ENCODE measurements around the gene MACC1. TPM values are rescaled to one million over a fixed set of nuclear protein-coding genes. Genes with fewer than 3 reads are reported as not detected.

The MACC1 gene
- total and polyA plus RNA-seq, 5 donors from 2014 or later = 0.12 to 1.0 (median 0.21) TPM; not detected in 2

DNA sequence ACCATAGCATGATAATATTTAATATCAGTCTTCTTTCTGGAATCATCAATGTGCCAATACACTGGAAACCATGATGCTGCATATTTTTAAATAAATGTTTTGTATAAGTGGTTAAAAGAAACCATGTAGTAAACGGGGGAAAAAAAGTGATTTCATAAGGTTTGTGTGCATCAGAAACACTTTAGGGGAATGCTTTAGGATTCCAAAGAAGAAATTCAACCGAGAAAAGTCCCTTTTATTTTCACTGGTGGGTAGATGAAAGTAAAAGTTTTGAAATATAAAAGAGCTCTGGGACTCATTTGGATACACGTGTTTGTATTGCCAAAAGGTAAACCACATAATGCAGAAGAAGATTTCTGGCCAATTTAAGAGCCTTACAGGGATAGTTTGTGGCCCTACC is 11.9 kb upstream of the MACC1 start:
- Mint-ChIP-seq H3K27me3 (peaks cover 4% of the 10 kb centered on the region), H3K9me3 (peaks cover 0 to 5% (median under 1%) of the 10 kb centered on the region in 7 donors), H3K36me3 (no peaks in the 10 kb centered on the region), H3K27ac (no peak overlapping the region), H3K4me3 (no peak overlapping the region), H3K4me1 (peaks cover 0 to 3% (median 0%) of the 10 kb centered on the region in 4 donors)
- no peak overlapping the region for H3K4me3 ChIP-seq (ENCODE audit: low read depth, low read length)
- no peak overlapping the region for H3K27ac ChIP-seq (ENCODE audit: insufficient read depth, low read length, poor library complexity, severe bottlenecking)
- no peaks in the 10 kb centered on the region for H3K36me3 ChIP-seq (ENCODE audit: control insufficient read depth, insufficient read depth, low read length)
- H3K9me3 ChIP-seq (ENCODE audit: control insufficient read depth in 2 of 2, low read length in 2 of 2) = no peaks in the 10 kb centered on the region
- no peak for ATAC-seq (ENCODE audit: low read depth in 2 of 2)
- no peaks in the 10 kb centered on the region for H3K4me1 ChIP-seq (ENCODE audit: control insufficient read depth, insufficient read depth, low read length, poor library complexity, severe bottlenecking)
- no peaks in the 10 kb centered on the region for H3K27me3 ChIP-seq (ENCODE audit: control insufficient read depth, insufficient read depth, low read length)
- DNase-seq = no peak

DNA sequence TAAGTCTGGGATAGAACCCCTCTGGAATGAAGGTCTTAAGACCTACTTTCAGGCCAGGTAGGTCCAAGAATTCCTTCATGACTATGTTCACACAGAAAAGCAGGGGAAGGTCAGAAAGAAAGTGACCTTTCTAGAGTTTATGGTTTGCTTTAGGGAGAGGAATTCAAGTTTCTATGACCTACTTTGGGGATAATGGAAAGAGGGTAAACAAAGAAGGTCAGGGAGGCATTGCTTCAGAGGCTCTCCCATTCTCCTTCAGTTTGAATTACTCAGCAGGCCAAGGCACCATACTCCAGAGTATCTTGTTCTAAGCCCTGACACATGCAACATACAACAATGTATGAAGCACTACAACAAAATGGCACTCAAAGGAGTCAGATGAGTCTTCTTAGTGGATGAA is 11.5 kb upstream of the MACC1 start:
- ATAC-seq (ENCODE audit: low read depth in 2 of 2) (no peak), DNase-seq (no peak)
- H3K4me1 ChIP-seq (ENCODE audit: control insufficient read depth, insufficient read depth, low read length, poor library complexity, severe bottlenecking) = no peaks in the 10 kb centered on the region
- Mint-ChIP-seq H3K4me3 (no peak overlapping the region), H3K27ac (no peak overlapping the region), H3K36me3 (no peaks in the 10 kb centered on the region), H3K27me3 (peaks cover 4% of the 10 kb centered on the region), H3K9me3 (peaks cover 0 to 5% (median 2%) of the 10 kb centered on the region in 7 donors), H3K4me1 (peaks cover 0 to 3% (median 0%) of the 10 kb centered on the region in 4 donors)
- no peak overlapping the region for H3K27ac ChIP-seq (ENCODE audit: insufficient read depth, low read length, poor library complexity, severe bottlenecking)
- H3K4me3 ChIP-seq (ENCODE audit: low read depth, low read length) = no peak overlapping the region
- H3K27me3 ChIP-seq (ENCODE audit: control insufficient read depth, insufficient read depth, low read length) = no peaks in the 10 kb centered on the region
- H3K36me3 ChIP-seq (ENCODE audit: control insufficient read depth, insufficient read depth, low read length) = no peaks in the 10 kb centered on the region
- H3K9me3 ChIP-seq (ENCODE audit: control insufficient read depth in 2 of 2, low read length in 2 of 2) = no peaks in the 10 kb centered on the region

DNA sequence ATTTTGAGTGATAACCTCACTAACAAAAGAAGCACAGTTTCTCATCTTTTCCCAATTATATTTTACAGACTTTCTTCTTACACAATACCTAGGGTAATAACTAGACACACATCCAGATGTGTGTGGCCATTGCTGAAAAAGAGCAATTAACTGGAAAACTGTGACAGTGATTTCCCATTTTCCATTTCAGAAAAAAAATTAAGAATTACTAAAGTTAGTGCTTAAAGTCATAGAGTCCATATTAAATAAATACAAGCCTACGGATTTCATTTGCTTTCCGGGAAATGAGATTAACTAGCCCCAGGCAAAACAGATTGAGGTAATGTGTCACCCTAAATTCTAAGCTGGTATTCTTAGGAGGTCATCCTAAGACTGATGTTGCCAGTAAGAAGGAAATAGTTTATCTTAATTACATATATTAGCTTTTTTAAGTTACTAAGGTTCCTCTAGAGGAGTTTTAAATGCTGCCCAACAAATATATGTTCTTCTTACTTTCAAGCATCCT is 10.2 kb upstream of the MACC1 start:
- Mint-ChIP-seq H3K4me3 (no peak overlapping the region), H3K9me3 (peaks cover 0 to 5% (median 3%) of the 10 kb centered on the region in 7 donors)
- H3K9me3 ChIP-seq (ENCODE audit: control insufficient read depth in 2 of 2, low read length in 2 of 2) = no peaks in the 10 kb centered on the region

DNA sequence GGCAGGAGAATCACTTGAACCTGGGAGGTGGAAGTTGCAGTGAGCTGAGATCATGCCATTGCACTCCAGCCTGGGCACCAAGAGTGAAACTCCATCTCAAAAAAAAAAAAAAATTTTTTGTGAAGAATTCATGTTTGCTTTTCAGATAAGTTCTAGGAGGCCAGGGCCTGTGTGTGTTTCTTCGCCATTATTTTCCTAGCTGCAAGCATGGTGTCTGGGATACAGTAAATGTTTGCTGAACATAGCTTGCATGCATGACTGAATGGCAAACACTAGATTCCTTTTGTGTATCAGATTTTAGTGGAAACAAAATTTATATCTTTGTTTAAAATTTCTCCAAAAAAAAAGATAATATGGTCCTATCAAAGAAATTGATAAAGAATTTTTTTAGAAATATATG is 9.7 kb upstream of the MACC1 start:
- no peaks in the 10 kb centered on the region for H3K4me1 Mint-ChIP-seq
- DNase-seq (no peak), ATAC-seq (ENCODE audit: low read depth in 2 of 2) (no peak)
- Histone ChIP-seq H3K27ac (ENCODE audit: insufficient read depth, low read length, poor library complexity, severe bottlenecking) (no peak overlapping the region), H3K36me3 (ENCODE audit: control insufficient read depth, insufficient read depth, low read length) (no peaks in the 10 kb centered on the region), H3K4me1 (ENCODE audit: control insufficient read depth, insufficient read depth, low read length, poor library complexity, severe bottlenecking) (no peaks in the 10 kb centered on the region), H3K9me3 (ENCODE audit: control insufficient read depth in 2 of 2, low read length in 2 of 2) (no peaks in the 10 kb centered on the region), H3K27me3 (ENCODE audit: control insufficient read depth, insufficient read depth, low read length) (no peaks in the 10 kb centered on the region), H3K4me3 (ENCODE audit: low read depth, low read length) (no peak overlapping the region)
- H3K36me3 Mint-ChIP-seq = no peaks in the 10 kb centered on the region
- peaks cover 4% of the 10 kb centered on the region for H3K27me3 Mint-ChIP-seq
- H3K27ac Mint-ChIP-seq = no peak overlapping the region
- H3K9me3 Mint-ChIP-seq = peaks cover 0 to 5% (median 3%) of the 10 kb centered on the region in 7 donors
- H3K4me3 Mint-ChIP-seq = no peak overlapping the region

More for the DNA sequence above, 10.2 kb upstream of the MACC1 start:
- no peaks in the 10 kb centered on the region for H3K4me1 ChIP-seq (ENCODE audit: control insufficient read depth, insufficient read depth, low read length, poor library complexity, severe bottlenecking)
- Mint-ChIP-seq H3K36me3 (no peaks in the 10 kb centered on the region), H3K4me1 (no peaks in the 10 kb centered on the region), H3K27ac (no peak overlapping the region), H3K27me3 (peaks cover 4% of the 10 kb centered on the region)
- no peak overlapping the region for H3K4me3 ChIP-seq (ENCODE audit: low read depth, low read length)
- no peak for DNase-seq
- H3K27ac ChIP-seq (ENCODE audit: insufficient read depth, low read length, poor library complexity, severe bottlenecking) = no peak overlapping the region
- H3K36me3 ChIP-seq (ENCODE audit: control insufficient read depth, insufficient read depth, low read length) = no peaks in the 10 kb centered on the region
- H3K27me3 ChIP-seq (ENCODE audit: control insufficient read depth, insufficient read depth, low read length) = no peaks in the 10 kb centered on the region
- no peak for ATAC-seq (ENCODE audit: low read depth in 2 of 2)

DNA sequence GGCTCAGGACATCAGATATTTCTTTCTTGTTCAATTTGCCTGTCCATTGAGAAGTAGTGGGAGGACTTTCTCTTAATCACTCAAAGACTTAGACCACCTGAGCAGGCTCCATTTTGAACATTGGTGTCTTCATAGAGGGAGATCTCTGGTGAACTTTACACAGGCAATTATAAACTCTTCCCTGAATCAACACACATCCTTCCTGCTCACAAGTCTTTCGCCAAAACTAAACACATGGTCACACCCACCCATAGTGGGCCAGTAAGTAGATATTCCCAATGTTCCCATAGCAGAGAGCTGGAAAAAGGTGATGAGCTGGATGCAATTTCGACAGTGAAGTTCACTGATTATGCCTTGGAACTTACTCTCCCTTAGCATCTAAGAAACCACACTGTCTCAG is 8.2 kb upstream of the MACC1 start:
- Mint-ChIP-seq H3K9me3 (peaks cover 0 to 5% (median 3%) of the 10 kb centered on the region in 7 donors), H3K4me1 (peaks cover 0 to 3% (median 0%) of the 10 kb centered on the region in 4 donors), H3K27ac (no peak overlapping the region), H3K36me3 (no peaks in the 10 kb centered on the region), H3K27me3 (peaks cover 4% of the 10 kb centered on the region), H3K4me3 (no peak overlapping the region)
- H3K9me3 ChIP-seq (ENCODE audit: control insufficient read depth in 2 of 2, low read length in 2 of 2) = no peaks in the 10 kb centered on the region
- no peaks in the 10 kb centered on the region for H3K27me3 ChIP-seq (ENCODE audit: control insufficient read depth, insufficient read depth, low read length)
- H3K27ac ChIP-seq (ENCODE audit: insufficient read depth, low read length, poor library complexity, severe bottlenecking) = no peak overlapping the region
- no peaks in the 10 kb centered on the region for H3K4me1 ChIP-seq (ENCODE audit: control insufficient read depth, insufficient read depth, low read length, poor library complexity, severe bottlenecking)
- no peak for ATAC-seq (ENCODE audit: low read depth in 2 of 2)
- H3K36me3 ChIP-seq (ENCODE audit: control insufficient read depth, insufficient read depth, low read length) = no peaks in the 10 kb centered on the region
- H3K4me3 ChIP-seq (ENCODE audit: low read depth, low read length) = no peak overlapping the region
- no peak for DNase-seq

DNA sequence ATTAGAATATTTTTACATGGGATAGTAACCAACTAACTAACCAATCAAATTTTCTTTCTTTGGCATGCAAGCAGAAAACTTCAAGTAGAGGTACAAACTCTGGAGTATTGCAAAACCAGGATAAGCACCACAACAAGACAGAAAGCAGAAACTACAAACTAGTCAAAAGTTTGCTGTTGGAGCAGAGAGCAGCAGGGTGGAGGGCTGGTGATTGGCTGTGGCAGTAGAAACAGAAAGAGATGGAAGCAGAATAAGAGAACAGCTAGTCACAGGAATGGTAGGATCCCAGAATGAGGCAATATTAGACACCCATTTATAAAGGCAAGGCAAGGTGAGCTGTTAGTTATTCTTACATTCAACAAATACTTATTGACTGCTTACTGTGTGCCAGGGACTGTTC is 6.8 kb upstream of the MACC1 start:
- H3K4me1 Mint-ChIP-seq = peaks cover 0 to 6% (median 0%) of the 10 kb centered on the region in 4 donors
- H3K4me1 ChIP-seq (ENCODE audit: control insufficient read depth, insufficient read depth, low read length, poor library complexity, severe bottlenecking) = no peaks in the 10 kb centered on the region
- no peak overlapping the region for H3K4me3 Mint-ChIP-seq
- H3K27ac ChIP-seq (ENCODE audit: insufficient read depth, low read length, poor library complexity, severe bottlenecking) = no peak overlapping the region
- no peak overlapping the region for H3K4me3 ChIP-seq (ENCODE audit: low read depth, low read length)
- H3K9me3 Mint-ChIP-seq = peaks cover 0 to 8% (median 3%) of the 10 kb centered on the region in 7 donors
- no peak for ATAC-seq (ENCODE audit: low read depth in 2 of 2)
- no peaks in the 10 kb centered on the region for H3K36me3 Mint-ChIP-seq
- H3K9me3 ChIP-seq (ENCODE audit: control insufficient read depth in 2 of 2, low read length in 2 of 2) = no peaks in the 10 kb centered on the region
- no peak overlapping the region for H3K27ac Mint-ChIP-seq
- H3K36me3 ChIP-seq (ENCODE audit: control insufficient read depth, insufficient read depth, low read length) = no peaks in the 10 kb centered on the region
- no peak for DNase-seq
- peaks cover 4% of the 10 kb centered on the region for H3K27me3 Mint-ChIP-seq
- no peaks in the 10 kb centered on the region for H3K27me3 ChIP-seq (ENCODE audit: control insufficient read depth, insufficient read depth, low read length)

DNA sequence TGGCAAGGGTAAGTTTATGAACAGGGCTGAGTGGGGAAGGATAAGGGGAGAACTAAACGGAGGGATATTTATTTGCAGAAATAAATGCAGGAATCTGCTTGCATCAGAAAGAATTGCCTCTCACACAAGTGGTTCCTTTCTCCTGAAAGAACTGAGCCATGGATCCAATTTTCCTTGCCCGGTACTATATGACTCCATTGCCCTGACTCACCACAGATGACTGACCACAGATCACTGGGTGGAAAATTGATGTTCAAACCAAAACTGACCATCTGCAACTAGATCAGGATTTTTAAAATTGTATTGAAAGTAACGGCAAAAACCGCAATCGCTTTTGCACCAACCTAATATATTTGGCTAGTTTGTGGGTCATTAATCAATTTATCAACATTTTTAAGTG is 6.2 kb upstream of the MACC1 start:
- H3K4me3 Mint-ChIP-seq = no peak overlapping the region
- DNase-seq = no peak
- peaks cover 0 to 9% (median 3%) of the 10 kb centered on the region in 7 donors for H3K9me3 Mint-ChIP-seq
- H3K4me3 ChIP-seq (ENCODE audit: low read depth, low read length) = no peak overlapping the region
- peaks cover 0 to 10% (median 0%) of the 10 kb centered on the region in 4 donors for H3K4me1 Mint-ChIP-seq
- H3K36me3 ChIP-seq (ENCODE audit: control insufficient read depth, insufficient read depth, low read length) = no peaks in the 10 kb centered on the region
- no peaks in the 10 kb centered on the region for H3K4me1 ChIP-seq (ENCODE audit: control insufficient read depth, insufficient read depth, low read length, poor library complexity, severe bottlenecking)
- no peaks in the 10 kb centered on the region for H3K9me3 ChIP-seq (ENCODE audit: control insufficient read depth in 2 of 2, low read length in 2 of 2)
- no peaks in the 10 kb centered on the region for H3K27me3 ChIP-seq (ENCODE audit: control insufficient read depth, insufficient read depth, low read length)
- no peaks in the 10 kb centered on the region for H3K36me3 Mint-ChIP-seq
- H3K27ac ChIP-seq (ENCODE audit: insufficient read depth, low read length, poor library complexity, severe bottlenecking) = no peak overlapping the region
- ATAC-seq (ENCODE audit: low read depth in 2 of 2) = no peak
- H3K27me3 Mint-ChIP-seq = peaks cover 4% of the 10 kb centered on the region
- no peak overlapping the region for H3K27ac Mint-ChIP-seq

DNA sequence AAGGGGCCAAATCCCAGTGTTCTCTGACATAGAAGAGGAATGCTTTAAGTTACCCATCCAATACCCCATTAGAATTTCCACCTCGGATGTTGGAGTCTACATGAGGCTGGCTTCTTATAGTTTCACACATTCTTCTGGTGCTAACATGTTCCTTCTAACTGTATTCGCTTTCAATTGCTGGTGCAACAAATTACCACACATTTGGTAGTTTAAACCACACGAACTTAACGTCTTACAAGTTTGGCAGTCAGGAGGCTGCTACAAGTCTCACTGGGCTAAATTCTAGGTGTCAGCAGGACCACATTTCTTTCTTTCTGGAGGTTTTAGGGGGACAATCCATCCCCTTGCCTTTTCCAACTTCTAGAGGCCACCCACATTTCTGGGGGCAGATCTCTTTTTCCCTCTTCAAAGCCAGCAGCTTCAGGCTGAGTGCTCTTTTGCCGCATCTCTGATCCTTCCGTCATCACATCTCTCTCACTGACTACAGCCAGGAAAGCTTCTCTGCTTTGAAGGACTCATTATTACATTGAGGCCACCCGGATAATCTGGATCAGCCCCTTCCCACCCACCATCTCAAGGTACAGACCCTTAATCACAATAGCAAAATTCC is 5.1 kb upstream of the MACC1 start:
- H3K27ac ChIP-seq (ENCODE audit: insufficient read depth, low read length, poor library complexity, severe bottlenecking) = no peak overlapping the region
- DNase-seq (no peak), ATAC-seq (ENCODE audit: low read depth in 2 of 2) (no peak)
- H3K27me3 ChIP-seq (ENCODE audit: control insufficient read depth, insufficient read depth, low read length) = no peaks in the 10 kb centered on the region
- no peaks in the 10 kb centered on the region for H3K36me3 ChIP-seq (ENCODE audit: control insufficient read depth, insufficient read depth, low read length)
- Mint-ChIP-seq H3K4me3 (no peak overlapping the region), H3K9me3 (peaks cover 0 to 9% (median 3%) of the 10 kb centered on the region in 7 donors), H3K36me3 (no peaks in the 10 kb centered on the region), H3K4me1 (peaks cover 0 to 13% (median 0%) of the 10 kb centered on the region in 4 donors), H3K27me3 (peaks cover 4% of the 10 kb centered on the region), H3K27ac (no peak overlapping the region)
- H3K9me3 ChIP-seq (ENCODE audit: control insufficient read depth in 2 of 2, low read length in 2 of 2) = no peaks in the 10 kb centered on the region
- no peak overlapping the region for H3K4me3 ChIP-seq (ENCODE audit: low read depth, low read length)
- H3K4me1 ChIP-seq (ENCODE audit: control insufficient read depth, insufficient read depth, low read length, poor library complexity, severe bottlenecking) = no peaks in the 10 kb centered on the region
